ENCODE data around the gene CSNK1D.

DNA sequence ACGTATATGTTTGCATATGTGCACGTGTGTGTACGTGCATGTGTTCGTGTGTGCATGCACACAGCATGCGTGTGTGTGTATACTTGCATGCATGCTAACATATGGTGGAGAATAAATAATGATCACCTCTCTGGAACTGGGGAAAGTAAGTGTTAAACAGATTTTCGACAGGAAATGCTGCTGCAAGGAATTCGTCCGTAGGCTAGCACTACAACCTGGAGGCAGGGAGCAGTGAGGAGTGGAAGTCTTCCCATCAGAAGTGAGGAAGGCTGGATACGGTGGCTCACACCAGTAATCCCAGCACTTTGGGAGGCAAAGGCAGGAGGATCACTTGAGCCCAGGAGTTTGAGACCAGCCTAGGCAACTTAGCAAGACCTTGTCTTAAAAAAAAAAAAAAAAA is 4.8 kb upstream of the CSNK1D start:
- TF ChIP-seq POLR2AphosphoS5 (IDR thresholded peaks at IDR 0.05; ENCODE audit: low read depth) (no peak), CREB1 (CRISPR knock-in tag; IDR thresholded peaks at IDR 0.05; ENCODE audit: low read depth) (no peak), EZH2phosphoT487 (IDR thresholded peaks at IDR 0.05; ENCODE audit: unreplicated experiment) (no peak), NANOG (IDR thresholded peaks at IDR 0.05; ENCODE audit: borderline replicate concordance) (no peak)
- TF ChIP-seq, protein P1, sequence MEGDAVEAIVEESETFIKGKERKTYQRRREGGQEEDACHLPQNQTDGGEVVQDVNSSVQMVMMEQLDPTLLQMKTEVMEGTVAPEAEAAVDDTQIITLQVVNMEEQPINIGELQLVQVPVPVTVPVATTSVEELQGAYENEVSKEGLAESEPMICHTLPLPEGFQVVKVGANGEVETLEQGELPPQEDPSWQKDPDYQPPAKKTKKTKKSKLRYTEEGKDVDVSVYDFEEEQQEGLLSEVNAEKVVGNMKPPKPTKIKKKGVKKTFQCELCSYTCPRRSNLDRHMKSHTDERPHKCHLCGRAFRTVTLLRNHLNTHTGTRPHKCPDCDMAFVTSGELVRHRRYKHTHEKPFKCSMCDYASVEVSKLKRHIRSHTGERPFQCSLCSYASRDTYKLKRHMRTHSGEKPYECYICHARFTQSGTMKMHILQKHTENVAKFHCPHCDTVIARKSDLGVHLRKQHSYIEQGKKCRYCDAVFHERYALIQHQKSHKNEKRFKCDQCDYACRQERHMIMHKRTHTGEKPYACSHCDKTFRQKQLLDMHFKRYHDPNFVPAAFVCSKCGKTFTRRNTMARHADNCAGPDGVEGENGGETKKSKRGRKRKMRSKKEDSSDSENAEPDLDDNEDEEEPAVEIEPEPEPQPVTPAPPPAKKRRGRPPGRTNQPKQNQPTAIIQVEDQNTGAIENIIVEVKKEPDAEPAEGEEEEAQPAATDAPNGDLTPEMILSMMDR (conservative IDR thresholded peaks at IDR 0.05; ENCODE audit: low read depth in 2 of 2), result no peak
